ENCODE data around the gene CD3E.

The CD3E gene

GRCh38 chr11:118328745-118329144 is 24.2 kb downstream of the CD3E start:
- DNase-seq, result no peak

GRCh38 chr11:118334745-118335144 is 30.2 kb downstream of the CD3E start:
- no peak for DNase-seq

GRCh38 chr11:118338637-118339061 is 34.1 kb downstream of the CD3E start:
- peak; percentile 37 for DNase-seq

- DNase-seq, result no peak
These were observed 34.9 kb downstream of the CD3E start for GRCh38 chr11:118339281-118339961.

GRCh38 chr11:118340449-118340848 is 35.9 kb downstream of the CD3E start:
- no peak for DNase-seq

GRCh38 chr11:118341261-118341660 is 36.7 kb downstream of the CD3E start:
- no peak for DNase-seq

- no peak for DNase-seq
These were observed 37.4 kb downstream of the CD3E start for GRCh38 chr11:118341815-118342489.

- DNase-seq, result no peak
These were observed 38.1 kb downstream of the CD3E start, which contains the start of gene CD3D for GRCh38 chr11:118342503-118343161. TSS of gene CD3D (minus strand) at chr11:118342705. CDS start at chr11:118342607, 98 bp downstream.

- DNase-seq, result no peak
These were observed 38.7 kb downstream of the CD3E start for GRCh38 chr11:118343248-118343647.

- no peak for DNase-seq
These were observed 39.5 kb downstream of the CD3E start, which contains the start of gene CD3G for GRCh38 chr11:118343981-118344515. TSS of gene CD3G (plus strand) at chr11:118344344. CDS start at chr11:118344424, 80 bp downstream.

- DNase-seq, result no peak
These were observed 44.9 kb downstream of the CD3E start for GRCh38 chr11:118349475-118349874.

GRCh38 chr11:118353084-118353710 is 48.7 kb downstream of the CD3E start:
- no peak for DNase-seq

GRCh38 chr11:118358071-118358470 is 53.5 kb downstream of the CD3E start:
- DNase-seq, result no peak

- DNase-seq, result peak; percentile 95
These were observed 54.9 kb downstream of the CD3E start, which contains the start of gene UBE4A for GRCh38 chr11:118359295-118359958. TSS of gene UBE4A (plus strand) at chr11:118359600. CDS start at chr11:118365081, 5,481 bp downstream.

GRCh38 chr11:118364956-118365615 is 60.6 kb downstream of the CD3E start:
- DNase-seq, result no peak
